HG03432 (cell line): ENCODE data around the gene TUBGCP6.
A peak's percentile ranks its signal among the peaks of the same experiment; 100 is the strongest.

ENCODE experiments used
- ATAC-seq: cut with Tn5 transposase; IDR thresholded peaks from one replicate; pipeline ENCODE4 v1.9.1; 2021; ENCODE audit warnings: mild to moderate bottlenecking, moderate library complexity; ENCODE audit not compliant: unreplicated experiment

Gene TUBGCP6

DNA sequence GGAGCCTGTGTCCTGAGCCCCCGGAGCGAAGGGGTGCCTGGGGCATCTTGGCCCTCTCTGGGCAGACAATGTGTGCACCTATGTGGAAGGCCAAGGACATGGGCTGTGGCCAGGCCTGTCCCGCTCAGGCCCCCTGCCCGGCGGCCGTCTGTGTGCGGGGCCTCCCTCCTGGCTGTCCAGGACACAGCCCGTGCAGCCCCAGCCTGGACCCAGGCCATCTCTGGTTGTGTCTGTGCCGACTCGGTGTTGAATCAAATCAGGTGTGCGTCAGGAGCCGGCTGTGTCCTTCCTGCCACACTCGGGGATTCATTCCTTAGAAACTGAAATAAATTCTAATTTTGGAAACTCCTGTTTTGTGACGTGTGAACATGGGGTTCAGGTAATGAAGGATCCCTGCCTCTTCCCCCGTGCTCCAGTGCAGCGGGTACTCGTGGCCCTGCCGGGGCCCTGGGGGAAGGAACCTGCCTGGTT is 45.5 kb downstream of the TUBGCP6 start:
- ATAC-seq = no peak

DNA sequence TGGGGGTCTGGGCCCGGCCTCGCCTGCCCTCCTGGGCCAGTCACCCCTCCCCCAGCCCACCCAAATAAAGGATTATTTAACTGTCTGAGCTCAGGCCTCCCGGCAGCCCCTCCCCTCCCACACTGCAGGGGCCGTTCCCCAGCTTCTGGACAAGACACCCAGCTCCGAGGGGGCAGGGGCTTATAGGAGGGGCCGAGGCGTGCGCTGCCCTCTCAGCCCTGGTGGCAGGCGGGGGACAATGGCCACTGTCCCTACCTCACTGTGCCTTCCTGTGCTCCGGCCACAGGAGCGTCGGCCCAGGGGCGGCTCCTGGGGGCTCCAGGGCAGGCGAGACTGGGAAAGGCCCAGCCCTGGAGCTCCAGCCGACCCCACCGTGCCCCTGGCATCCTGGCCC is 46.2 kb downstream of the TUBGCP6 start:
- no peak for ATAC-seq

DNA sequence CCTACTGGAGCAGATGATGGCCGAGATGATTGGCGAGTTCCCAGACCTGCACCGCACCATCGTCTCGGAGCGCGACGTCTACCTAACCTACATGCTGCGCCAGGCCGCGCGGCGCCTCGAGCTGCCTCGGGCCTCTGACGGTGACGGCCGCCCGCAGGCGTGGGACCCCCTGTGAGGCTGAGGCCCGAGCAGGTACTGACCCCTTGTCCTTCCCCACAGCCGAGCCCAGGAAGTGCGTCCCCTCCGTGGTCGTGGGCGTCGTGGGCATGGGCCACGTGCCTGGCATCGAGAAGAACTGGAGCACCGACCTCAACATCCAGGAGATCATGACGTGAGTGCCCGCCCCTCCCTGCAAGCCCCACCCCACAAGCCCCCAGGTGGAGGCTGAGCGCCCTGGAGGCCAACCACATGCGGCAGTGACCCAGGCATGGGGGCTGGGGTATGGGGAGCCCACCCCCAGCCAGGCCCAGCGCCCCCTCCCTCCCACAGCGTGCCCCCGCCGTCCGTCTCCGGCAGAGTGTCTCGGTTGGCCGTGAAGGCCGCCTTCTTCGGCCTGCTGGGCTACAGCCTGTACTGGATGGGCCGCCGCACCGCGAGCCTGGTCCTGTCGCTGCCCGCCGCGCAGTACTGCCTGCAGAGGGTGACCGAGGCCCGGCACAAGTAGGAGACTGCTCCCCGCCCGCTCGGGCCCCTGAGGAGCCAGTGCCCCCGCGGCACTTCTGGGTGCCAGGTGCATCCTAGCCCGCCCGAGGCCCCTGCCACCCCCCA is 46.8 kb downstream of the TUBGCP6 start:
- ATAC-seq = no peak

DNA sequence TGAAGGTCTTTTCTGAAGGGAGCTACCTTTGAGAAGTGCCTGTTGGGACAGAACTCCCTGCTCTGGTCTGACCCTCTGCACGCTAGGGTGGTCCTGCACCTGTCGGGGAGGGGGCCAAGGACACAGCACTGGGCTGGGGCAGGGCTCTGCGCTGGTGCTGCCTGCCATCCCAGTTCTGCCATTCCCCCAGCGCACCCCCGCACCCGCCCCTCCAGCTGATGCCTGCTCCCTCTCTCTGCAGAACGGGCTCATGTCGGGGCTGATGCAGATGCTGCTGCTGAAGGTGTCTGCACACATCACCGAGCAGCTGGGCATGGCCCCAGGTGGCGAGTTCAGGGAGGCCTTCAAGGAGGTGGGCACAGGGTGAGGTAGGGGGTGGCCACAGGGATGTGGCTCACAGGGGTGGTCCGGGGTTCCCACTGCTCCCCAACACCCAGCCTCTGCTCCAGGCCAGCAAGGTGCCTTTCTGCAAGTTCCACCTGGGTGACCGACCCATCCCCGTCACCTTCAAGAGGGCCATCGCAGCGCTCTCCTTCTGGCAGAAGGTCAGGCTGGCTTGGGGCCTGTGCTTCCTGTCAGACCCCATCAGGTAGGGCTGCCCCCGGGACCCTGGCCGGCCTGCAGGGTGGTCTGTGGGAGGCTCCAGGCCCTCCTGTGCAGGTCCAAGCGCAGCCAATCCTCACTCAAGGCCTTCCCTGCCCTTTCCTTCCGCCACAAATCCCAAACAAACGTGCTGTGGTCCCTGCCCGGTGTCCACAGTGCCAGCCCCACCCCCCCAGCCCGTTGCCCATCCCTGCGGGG is 47.6 kb downstream of the TUBGCP6 start:
- no peak for ATAC-seq

DNA sequence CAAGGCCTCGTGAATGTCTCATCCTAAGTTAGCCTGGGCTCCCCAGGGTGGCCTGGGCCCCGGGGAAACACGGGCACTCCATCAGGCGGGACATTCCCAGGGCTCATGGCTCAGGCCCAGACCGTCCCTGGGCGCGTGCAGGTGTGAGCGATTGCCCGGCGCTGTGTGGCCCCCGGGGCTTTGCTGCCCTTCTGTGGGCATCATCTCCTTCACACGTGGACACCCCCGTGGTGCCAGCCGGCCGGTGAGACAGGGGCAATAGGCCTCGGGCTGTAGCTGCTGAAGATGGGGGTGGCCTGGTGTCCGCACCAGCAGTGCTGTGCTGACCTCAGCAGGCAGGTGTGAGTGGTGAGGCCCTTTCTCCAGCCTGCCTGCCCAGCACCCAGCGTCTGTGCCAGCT is 48.6 kb downstream of the TUBGCP6 start:
- ATAC-seq = no peak

DNA sequence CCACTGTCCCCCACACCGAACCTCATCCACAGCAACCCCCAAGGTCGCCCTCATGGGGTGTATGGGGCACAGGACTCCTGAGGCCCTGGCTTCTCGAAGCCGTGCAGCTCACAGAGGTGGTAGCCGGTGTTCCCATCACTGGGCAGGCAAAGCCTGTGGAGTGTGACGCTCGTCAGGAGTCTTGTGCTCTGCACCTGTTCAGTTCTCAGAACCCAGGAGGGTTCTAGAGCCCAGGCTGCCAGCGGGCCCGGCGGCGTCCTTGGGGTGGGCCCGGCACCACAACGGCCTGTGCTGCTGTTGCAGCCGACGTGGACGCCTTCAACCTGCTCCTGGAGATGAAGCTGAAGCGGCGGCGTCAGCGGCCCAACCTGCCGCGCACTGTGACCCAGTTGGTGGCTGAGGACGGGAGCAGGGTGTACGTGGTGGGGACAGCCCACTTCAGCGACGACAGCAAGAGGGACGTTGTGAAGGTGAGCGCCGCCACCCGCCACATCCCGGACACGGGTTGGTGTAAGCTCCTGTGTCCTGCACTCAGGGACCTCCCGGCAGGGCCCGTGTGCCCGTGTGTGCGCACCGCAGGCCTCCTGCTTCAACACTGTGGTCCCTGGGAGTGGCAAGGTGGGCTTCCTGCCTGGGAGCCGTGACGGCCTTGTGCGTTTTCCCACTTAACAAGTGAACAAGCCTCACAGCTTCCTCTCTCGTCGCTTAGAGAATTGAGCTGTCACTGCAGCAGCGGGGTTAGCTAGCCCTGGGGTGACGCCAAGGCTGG is 50.6 kb downstream of the TUBGCP6 start:
- ATAC-seq = no peak

DNA sequence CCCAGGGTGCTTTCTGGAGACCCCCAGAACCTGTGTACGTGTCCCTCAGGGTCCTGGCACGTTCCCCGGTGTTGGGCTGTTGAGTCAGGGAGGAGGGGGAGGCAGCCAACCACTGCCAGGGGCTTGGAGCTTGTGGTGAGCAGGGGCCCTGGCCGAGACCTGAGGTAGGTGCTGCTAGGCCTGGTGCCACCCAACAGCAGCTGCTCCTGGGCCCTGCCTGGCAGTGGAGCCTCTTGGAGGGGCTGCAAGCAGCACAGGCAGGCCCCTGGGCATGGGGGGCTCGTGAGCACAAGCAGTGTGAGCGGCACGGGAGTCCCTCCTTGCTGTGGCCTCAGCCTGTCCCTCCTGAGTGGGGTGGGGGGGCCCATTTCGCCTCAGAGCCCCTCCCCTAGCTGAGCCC is 51.2 kb downstream of the TUBGCP6 start:
- ATAC-seq = no peak

DNA sequence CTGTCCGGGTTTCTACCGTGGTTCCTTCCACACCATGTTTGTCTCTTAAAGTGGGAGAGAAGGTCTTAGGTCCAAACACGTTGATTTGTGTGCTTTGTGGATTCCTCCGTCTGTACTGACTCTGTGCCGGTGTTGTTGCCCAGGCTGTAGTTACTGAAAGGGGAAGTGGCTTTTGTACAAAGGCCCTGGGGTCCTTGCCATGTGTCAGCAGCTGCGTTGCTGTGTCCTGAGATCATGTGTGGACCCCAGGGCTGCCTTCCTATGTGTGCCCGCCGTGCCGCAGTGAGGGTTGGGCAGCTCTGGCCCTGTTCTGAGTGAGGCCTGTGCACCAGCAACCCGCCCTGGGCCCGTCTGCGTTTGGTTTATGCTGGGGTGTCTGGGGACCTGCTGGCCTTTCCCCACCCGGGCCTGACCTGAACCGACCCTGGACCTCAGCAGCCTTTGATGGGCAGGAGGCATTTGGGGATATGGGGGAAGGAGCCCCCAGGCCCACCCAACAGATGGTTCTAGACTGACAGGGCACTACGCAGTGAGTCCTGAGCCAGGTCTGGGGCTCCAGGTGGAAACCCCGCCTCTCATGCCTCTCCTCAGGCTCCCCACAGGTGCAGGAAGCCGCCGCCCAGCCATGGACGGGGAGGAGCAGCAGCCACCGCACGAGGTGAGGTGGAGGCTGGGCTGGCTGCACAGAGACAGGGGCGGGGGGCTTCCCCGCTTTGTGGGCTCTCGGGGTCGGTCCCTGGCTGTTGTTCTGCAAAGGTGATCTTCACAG is 52.2 kb downstream of the TUBGCP6 start:
- ATAC-seq = no peak

DNA sequence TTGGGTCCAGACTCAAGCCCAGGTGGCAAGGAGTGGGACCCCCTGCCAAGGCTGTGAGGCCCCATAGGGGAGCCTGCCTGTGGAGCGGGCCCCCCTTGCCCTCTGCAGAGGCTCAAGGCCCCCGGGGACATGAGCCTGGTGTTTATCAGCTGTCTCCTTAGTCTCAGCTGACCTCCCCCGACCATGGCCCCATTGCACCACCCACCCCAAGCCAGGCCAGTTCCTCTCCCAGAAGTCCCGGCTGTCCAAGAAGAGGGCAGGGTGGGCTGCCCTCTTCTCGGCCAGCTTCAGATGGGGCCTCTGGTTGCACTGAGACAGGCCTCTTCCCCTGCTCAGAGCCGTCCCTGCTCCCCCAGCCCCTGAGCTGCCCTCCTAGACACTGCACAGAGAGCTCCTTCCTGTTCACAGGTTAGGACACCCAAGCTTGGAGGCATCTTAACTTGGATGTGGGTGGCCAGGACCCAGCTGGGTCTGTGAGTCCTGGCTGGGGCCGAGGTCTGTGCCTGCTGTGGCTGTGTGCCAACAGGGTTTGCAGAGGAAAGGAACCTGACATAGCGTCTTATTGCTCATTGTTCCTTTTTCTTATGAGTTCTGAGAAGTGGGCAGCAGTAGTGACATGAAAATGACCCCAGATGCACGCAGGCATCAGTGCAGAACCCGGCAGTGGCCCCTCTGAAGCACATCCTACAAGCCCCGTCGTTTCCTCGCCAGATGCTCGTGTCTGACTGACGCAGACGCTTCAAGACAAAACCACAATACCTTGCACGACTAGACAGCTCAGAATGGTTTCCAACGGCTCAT is 53.7 kb downstream of the TUBGCP6 start:
- ATAC-seq = peak; percentile 23

DNA sequence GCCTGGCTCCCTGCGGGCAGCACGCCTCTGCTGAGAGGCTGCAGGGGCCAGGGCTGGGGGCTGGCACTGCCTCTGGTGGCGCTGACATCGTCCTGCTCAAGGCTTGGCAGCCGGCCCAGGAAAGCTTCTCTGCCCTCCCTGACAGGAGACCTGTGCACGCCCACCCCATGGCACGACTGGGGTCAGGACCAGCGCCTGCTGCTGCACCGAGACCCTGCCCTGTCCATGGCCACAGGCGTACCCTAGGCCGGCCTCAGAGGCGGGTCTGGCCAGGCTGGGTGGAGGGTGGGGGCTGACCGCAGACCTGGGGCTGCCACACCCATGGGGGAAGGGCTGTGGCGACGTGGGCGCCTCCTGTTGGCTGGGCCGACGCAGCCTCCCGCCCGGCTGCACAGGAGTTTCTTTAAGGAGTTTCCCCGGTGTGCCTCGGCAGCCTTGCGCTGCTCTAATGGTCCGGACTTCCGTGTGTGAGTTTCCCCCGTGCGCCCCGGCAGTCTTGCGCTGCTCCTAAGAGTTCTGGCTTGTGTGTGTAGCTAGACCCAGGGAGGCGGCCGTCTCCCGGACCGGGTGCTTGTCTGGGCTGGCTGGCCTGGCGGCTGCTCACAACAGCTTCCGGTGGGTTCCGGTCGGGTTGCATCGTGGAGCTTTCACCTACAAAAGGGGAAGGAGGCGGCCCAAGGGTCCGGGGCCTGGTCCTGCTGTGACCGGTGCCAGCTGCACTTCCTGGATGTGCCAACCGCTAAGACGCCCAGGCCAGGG is 54.5 kb downstream of the TUBGCP6 start:
- ATAC-seq = peak; percentile 47

DNA sequence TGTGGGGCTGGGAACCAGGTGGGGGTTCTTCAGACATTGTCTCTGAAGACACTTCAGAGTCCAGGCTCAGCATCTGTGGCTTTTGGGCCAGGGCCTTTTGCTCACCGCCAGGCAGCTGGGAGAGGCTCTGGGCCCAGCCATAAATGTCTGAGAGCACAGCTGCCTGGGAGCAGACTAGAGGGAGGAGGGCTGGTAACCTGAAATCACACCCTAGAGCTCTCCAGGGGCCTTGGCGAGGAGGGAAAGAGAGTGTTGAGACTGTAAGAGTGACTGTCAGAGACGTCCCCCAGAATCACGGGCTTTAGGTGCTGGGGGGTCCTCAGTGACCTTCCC is 55.0 kb downstream of the TUBGCP6 start:
- no peak for ATAC-seq

DNA sequence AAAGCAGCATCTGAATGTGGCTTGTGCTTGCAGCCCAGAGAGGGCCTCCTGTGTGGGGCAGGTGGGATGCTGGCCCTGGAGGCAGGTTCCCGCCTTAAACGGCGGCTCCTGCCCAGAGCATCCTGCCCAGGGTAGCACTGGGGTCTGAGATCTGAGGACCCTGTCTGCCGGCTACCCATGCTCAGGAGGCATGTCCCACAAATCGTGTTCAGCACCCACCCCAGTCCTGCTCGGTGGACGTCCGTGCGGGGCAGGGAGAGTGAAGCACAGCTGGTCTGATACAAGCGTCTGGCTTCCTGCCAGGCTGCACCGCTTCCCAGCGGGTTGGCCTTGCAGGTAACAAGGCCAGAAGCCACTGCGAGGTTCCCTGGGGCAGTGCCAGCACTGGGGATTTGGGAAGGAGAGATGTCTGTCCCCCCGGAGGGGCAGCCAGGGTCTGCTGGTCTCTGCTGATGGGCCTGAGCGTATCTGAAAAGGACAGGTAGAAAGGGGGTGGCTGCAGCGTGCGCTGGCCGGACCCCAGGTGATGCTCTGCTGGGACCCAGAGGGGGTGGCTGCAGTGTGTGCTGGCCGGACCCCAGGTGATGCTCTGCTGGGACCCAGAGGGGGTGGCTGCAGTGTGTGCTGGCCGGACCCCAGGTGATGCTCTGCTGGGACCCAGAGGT is 55.5 kb downstream of the TUBGCP6 start:
- ATAC-seq = no peak

DNA sequence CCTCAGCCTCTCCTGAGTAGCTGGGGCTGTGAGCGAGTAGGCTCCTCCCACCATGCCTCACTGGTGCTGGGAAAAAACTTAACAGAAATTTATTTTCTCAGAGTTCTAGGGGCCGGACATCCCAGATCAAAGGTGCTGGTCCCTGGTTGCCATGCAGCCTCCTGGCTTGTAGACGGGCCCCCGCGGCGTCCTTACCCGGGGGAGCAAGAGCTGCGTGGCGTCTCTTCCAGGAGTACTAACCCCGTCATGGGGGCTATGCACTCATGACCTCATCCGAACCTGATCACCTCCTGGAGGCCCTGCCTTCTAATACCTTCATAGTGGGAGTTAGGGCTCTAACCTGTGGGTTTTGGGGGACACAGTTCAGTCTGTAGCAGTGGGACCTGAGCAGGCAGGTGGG is 56.5 kb downstream of the TUBGCP6 start:
- ATAC-seq = no peak

DNA sequence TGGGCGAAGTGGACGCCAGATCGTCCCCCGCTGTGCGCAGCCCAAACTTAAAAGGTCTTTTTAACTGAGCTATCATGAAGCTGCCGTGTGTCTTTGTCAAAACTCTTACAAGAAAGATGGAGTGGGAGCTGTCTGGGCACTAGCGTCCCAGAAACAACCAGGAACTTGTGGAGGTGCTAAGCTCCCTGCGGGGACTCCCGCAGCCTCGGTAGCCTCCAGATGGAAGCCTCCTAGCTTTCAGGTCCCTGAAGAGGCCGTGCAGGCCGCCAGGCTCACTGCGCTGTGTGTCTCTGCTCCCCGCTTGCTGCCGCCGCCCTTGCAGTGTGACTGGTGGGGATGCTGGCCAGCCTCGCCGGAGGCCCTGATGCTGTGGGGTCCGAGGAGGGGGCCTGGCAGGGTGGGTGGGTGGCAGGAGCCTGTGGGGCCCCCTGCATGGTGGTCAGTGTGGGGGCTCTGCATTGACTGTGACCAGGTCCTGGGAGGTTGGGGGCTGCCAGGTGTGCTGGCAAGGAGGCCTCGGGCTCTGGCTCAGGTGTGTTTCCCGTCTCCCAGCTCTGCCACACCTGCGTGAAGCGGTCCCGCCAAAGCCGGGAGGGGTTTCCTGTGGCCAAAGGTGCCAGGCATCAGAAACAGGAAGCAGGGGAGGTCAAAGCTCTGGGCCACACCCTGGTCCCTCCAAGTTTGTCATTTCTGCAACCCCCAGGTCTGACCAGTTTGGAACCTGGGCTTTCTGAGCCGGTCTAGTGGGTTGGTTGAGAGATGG is 57.9 kb downstream of the TUBGCP6 start:
- no peak for ATAC-seq

DNA sequence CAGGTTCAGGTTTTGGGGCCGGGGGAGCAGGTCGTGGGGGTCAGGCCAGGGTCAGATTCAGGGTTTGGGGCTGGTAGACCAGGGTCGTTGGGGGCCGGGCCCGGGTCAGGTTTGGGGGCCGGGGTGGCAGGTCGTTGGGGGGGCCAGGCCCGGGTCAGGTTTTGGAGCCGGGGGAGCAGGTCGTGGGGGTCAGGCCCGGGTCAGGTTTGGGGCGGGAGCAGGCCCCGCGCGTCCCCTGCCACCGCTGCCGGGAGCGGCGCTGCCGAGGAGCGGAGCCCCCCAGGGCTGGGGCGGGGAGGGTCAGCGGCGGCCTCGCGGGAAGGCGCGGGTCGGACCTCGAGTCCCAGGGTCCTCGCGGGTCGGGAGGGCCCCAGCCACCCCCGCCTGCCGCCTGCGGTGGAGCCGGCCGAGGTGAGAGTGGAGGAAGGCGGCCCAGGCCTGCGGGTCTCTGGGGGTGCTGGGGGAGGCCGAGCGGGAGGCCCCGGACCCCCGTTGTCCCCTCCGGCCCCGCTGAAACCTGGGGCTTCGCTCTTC is 58.6 kb downstream of the TUBGCP6 start:
- ATAC-seq = no peak

DNA sequence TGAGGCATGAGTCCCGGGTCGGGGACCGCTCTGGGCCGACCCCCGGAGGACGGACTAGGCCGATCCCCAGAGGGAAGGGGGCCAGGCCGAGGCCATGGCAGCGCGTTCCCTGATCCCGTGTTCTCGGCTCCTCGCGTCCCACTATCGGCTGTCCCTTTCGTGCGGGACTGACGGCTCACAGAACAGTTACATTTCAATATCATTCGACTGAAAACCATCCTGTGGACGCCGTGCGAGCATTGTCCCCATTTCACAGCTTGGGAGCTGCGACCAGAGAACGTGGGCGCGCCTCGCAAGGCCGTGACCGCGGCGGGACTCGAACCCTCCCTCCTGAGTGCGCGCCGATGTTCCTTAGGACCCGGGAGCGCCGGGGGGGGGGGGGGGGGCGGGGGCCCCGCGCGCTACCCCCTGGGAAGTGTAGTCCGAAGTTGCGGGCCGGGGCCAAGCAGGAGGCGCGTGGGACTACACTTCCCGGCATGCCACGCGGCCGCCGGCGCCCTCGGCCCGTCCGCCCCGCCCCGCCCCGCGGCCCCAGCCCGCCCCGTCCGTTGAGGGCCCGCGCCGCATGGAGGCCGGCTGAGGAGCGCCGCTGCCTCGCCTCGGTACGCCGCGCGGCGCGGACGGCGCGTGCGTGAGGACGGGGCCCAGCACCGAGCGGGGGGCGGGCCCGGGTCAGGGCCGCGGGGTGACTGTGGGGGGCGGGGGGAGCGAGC is 59.3 kb downstream of the TUBGCP6 start, which contains the start of gene TRABD:
TSS of gene TRABD (plus strand) at position 539 of the 713 bp plus-strand sequence. CDS start 7,148 bp downstream, outside the sequence.
- ATAC-seq = peak; percentile 34

DNA sequence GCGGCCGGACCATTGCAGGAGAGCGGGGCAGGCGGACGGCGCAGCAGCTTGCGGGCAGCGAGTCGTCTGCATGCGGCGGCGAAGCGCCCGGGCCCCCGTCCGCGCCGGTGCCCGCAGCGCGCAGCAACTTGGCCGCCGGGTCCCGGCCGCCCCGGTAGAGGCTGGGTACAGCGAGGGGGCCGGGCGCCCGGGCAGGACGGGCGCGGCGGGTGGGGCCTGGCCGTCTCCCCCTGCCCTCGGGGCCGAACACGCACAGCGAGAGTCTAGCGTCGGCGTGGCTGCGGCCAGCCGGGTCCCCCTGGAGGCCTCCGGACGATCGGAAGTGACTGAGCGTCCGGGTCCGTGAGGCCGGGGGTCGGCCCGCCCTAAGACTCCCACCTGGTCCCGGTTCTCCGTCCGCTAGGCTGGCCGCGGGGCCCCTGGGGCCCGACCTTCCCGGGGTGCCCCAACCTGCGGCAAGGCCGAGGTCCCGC is 59.9 kb downstream of the TUBGCP6 start:
- ATAC-seq = no peak
